SK-N-SH treated with all-trans-retinoic acid at 6 μM for 48 hours (cell line): ENCODE data around the gene HDAC11.
"Not testable (repeated sequence)": the region's sequence is repeated elsewhere in the genome, so short reads cannot be mapped to it uniquely, and the experiment has no call there.

Source experiments
- ARNTL ChIP-seq: fragments of 450-650 bp; formaldehyde crosslinking; IDR thresholded peaks from 2 replicates; pipeline ENCODE4 v1.5.0; 2020; ENCODE audit warnings: low read depth, mild to moderate bottlenecking, moderate library complexity, borderline replicate concordance
- RARB ChIP-seq: fragments of 250-450 bp; sonication (Bioruptor Pico); IDR thresholded peaks from 2 replicates; pipeline ENCODE4 v1.8.0; 2021; ENCODE audit warnings: mild to moderate bottlenecking, moderate library complexity
- ZFP30 ChIP-seq: fragments of 450-650 bp; formaldehyde crosslinking; IDR thresholded peaks from 2 replicates; pipeline ENCODE4 v1.5.0; 2022; ENCODE audit warnings: mild to moderate bottlenecking, moderate library complexity

GRCh38 chr3:13430411-13430875, 49.7 kb upstream of the HDAC11 start:
- not testable (repeated sequence) for TF ChIP-seq RARB (CRISPR knock-in tag); ARNTL; ZFP30
